ENCODE results near the gene FNDC3B. TPM values are rescaled to one million over a fixed set of nuclear protein-coding genes. Genes with fewer than 3 reads are reported as not detected.

FNDC3B gene
- total RNA-seq, 1 donor from 2014 or later: 71.8 TPM

- DNase-seq (ENCODE audit: low read depth in 2 of 2): no peak
These were observed 218.4 kb downstream of the FNDC3B start for GRCh38 chr3:172257648-172258400.

GRCh38 chr3:172258624-172259023 is 219.2 kb downstream of the FNDC3B start:
- no peak for DNase-seq (ENCODE audit: low read depth in 2 of 2)

DNA sequence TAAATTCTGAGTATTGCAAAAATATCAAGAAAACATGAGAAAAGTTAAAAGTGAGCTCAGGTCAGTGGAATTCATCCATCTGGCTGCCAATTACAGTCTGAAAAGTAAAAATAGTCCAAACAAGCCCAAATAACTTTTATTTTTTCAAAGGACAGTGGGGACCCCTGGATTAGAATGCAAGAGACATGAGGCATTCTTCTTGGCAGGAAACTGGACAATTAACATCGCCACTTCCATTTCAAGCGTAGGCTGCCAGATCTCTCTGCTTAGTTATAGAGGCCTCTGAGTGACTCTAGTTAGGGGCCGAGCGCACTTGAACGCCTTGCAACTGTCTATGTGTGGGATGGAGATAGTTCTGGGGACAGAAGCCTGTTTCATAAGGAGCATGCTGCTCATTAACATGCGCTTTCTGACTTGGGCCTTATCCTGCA is 219.7 kb downstream of the FNDC3B start:
- DNase-seq (ENCODE audit: low read depth in 2 of 2): no peak

DNA sequence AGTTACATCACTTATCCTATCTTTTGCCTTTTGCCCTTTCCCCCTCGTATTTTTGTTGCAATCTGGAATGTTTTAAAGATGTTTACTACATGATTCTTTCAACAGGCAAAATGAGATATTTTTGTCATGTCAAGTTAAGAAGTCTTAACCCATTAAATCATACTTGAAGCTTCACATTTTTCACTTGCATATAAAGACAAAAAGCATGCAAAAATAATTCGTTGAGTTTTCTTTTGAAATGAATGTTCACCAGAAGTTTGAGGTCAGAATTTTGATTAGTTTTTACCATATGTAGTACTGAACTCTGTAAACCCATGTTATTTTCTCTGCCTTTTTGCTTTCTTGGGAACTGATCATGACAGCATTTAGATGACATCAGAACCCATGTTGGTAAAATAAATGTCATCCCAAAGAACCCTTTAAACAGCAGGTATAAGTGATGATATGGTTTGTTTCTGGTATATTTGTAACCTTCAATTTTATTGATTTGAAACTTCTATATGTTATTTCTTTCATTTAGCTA is 220.4 kb downstream of the FNDC3B start:
- DNase-seq (ENCODE audit: low read depth in 2 of 2): no peak

GRCh38 chr3:172260381-172260780 is 221.0 kb downstream of the FNDC3B start:
- DNase-seq (ENCODE audit: low read depth in 2 of 2): no peak

GRCh38 chr3:172261054-172261453 is 221.7 kb downstream of the FNDC3B start:
- DNase-seq (ENCODE audit: low read depth in 2 of 2): no peak

DNA sequence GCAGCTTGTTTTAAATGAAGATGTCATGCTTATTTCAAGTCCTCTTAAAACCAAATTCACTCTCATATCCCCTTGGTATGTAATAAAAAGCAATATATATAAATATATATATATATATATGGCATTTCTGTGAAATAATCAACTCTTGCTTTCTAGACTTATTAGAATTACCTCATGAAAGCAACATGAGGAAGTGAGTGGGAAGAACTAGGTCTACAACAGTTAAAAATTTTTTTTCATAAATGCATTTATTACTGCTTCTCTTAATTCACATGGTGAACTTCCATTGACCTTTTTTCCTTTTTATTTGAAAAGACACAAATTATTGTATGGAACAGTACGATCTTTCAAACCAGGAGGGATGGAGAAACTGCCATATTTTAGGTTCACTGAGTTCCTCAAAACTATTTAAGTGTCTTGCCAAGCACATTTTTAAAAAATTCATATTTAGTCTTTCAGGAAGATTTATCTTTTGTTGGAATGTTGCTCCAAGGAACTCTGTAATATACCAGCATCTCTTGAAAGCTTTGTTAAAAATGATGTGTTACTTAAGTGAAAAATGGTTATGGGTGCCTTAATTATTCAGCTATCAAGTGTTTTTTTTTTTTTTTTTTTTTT is 223.7 kb downstream of the FNDC3B start:
- no peak for DNase-seq (ENCODE audit: low read depth in 2 of 2)

DNA sequence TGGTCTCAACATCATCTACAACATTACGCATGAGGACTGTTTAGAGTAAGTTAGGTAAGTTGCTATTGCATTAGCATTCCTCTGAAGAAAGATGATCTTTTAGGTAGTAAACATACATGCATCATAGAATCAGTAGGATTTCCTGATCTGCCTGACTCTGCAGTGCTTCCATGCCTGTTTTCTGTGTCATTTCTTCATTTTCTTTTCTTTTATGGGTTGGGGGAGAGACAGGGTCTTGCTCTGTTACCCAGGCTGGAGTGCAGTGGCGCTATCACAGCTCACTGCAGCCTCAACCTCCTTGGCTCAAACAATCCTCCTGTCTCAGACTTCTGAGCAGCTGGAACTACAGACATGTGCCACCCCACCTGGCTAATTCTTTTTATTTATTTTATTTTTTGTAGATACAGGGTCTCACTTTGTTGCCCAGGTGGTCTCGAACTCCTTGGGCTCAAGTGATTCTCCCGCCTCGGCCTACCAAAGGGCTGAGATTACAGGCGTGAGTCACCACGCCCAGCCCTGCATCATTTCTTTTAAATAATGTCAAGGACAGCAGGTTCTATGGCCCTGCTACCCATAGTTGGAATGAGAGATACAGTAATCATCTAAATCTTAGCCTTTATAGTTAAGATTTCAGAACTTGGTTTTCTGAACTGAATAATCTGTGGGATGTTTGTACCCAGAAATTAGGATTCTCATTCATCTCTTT is 224.6 kb downstream of the FNDC3B start:
- DNase-seq (ENCODE audit: low read depth in 2 of 2): no peak

DNA sequence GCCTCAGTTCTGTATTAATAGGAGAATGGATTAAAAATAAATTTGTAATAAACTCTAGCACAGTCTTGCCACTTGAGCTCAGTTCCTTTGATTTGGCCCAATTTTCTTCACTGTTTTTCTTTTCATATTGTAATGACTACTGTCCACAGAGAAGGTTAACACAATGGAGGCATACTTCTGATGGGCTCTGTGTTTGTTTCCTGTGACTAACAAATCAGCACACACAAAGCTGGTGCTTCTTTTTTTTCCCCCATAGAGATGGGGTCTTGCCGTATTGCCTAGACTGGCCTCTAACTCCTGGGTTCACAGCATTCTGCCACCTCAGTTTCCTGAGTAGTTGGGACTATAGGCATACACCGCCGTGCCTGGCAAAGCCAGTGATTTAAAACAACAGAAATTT is 226.7 kb downstream of the FNDC3B start:
- DNase-seq (ENCODE audit: low read depth in 2 of 2): no peak

DNA sequence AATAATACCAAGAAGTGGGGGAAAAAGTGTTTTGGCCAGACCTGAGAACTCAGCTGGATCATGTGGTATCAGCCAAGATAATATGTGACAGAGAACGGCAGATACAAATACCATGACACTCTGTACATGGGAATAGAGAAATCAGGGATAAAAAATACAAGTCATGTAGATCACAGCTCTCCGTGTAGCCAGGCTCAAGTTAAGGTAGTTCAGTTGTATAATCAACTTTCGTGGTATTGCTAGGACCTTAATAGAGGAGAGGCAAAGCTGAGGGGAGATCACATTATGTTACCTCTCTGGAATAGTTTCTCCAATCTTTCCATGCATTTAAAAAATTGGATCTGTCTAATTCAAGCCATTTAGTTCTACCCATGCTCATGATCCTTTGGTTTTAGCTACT is 229.0 kb downstream of the FNDC3B start:
- no peak for DNase-seq (ENCODE audit: low read depth in 2 of 2)

GRCh38 chr3:172268868-172269267 is 229.5 kb downstream of the FNDC3B start:
- DNase-seq (ENCODE audit: low read depth in 2 of 2): no peak

GRCh38 chr3:172270557-172271166 is 231.3 kb downstream of the FNDC3B start:
- no peak for DNase-seq (ENCODE audit: low read depth in 2 of 2)

GRCh38 chr3:172271386-172271976 is 232.1 kb downstream of the FNDC3B start:
- no peak for DNase-seq (ENCODE audit: low read depth in 2 of 2)

DNA sequence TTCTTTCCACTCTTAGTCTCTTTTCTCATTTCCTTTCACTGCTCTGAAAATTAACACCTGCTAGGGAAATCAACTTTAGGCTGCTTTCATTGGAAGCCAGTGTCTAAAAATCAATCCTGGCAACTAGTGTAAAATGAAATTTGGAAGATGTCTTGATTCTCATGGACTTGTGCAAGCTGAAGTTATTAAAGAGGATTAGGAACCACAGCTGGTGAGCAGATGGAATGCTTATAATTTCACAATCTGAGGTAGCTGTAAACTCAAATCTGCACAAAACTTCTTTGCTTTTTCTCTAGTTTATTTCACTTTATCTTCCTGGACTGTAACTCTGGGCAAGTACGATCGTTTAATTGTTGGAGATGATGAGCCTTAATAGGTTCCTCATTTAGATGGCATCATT is 233.3 kb downstream of the FNDC3B start:
- no peak for DNase-seq (ENCODE audit: low read depth in 2 of 2)

DNA sequence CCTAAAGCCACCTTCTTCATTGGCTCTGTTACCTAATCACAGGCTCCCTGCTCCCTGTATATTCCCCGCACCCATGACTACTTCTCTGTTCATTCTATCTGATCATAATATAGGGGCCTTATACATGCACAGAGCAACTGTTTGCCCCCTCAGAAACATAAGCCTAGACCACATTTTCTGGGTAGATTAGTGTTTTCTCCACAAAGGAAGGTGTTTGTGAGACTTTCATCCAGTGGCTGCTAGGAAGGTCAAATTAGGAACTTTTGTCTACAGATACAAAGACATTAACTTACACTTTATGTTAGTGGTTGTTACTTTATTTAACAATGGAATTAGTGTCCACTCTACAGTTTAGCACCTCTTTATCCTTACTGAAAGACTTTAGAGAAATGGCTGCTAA is 234.0 kb downstream of the FNDC3B start:
- no peak for DNase-seq (ENCODE audit: low read depth in 2 of 2)

- DNase-seq (ENCODE audit: low read depth in 2 of 2): no peak
These were observed 235.5 kb downstream of the FNDC3B start for GRCh38 chr3:172274906-172275305.

DNA sequence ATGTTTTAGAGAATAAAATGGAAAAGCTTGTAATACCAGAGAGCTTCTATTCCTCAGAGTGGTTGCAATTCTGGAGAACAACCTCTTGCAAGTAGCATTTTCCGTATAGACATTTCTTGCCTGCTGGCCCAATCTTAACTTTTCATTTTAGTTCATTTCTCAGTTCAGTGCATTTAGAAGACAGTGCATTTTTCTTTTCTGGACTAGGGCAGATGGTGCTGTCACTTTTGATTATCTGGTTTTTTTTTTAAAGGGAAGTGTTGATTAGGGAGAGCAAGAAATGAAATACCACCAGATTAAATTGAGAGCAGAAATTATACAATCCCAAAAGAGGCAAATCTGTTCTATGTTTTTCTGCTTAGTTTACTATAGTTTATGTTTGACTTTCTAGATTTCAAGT is 236.2 kb downstream of the FNDC3B start:
- DNase-seq (ENCODE audit: low read depth in 2 of 2): no peak

- DNase-seq (ENCODE audit: low read depth in 2 of 2): no peak
These were observed 236.7 kb downstream of the FNDC3B start for GRCh38 chr3:172276103-172276502.

- DNase-seq (ENCODE audit: low read depth in 2 of 2): no peak
These were observed 237.8 kb downstream of the FNDC3B start for GRCh38 chr3:172277151-172277652.

GRCh38 chr3:172279191-172279640 is 239.8 kb downstream of the FNDC3B start:
- peak in 1 of 2 donors; percentile 35 for DNase-seq (ENCODE audit: low read depth in 2 of 2)

- no peak for DNase-seq (ENCODE audit: low read depth in 2 of 2)
These were observed 240.6 kb downstream of the FNDC3B start for GRCh38 chr3:172279974-172280373.

Measured in dermis microvascular lymphatic vessel endothelial cell (primary cell).